Nephron progenitor cell (in vitro differentiated cells): ENCODE results near the gene PCDH19.

Experiments
- DNase-seq: peaks from one replicate; pipeline ENCODE4 v3.0.0; 2021
- H3K27ac Mint-ChIP-seq: 2 replicates; pipeline ENCODE4 v1.8.0; 2021; ENCODE audit warnings: mild to moderate bottlenecking, moderate library complexity, mixed read lengths
- H3K27me3 Mint-ChIP-seq: 2 replicates; pipeline ENCODE4 v1.8.0; 2021; ENCODE audit warnings: mild to moderate bottlenecking, low read depth, mixed read lengths; ENCODE audit not compliant: poor library complexity
- H3K36me3 Mint-ChIP-seq: 2 replicates; pipeline ENCODE4 v1.8.0; 2021; ENCODE audit warnings: low read depth, mixed read lengths
- H3K4me1 Mint-ChIP-seq: 2 replicates; pipeline ENCODE4 v1.8.0; 2021; ENCODE audit warnings: mixed read lengths
- H3K4me3 Mint-ChIP-seq: 2 replicates; pipeline ENCODE4 v1.8.0; 2021; ENCODE audit warnings: mild to moderate bottlenecking, moderate library complexity, mixed read lengths
- H3K9me3 Mint-ChIP-seq: 2 replicates; pipeline ENCODE4 v1.8.0; 2021; ENCODE audit warnings: mild to moderate bottlenecking, moderate library complexity, mixed read lengths
- TF ChIP-seq, protein P1 (sequence below): fragments of 200-600 bp; sonication (generic); IDR thresholded peaks from 2 replicates; pipeline ENCODE4 v1.5.0; 2021; ENCODE audit warnings: antibody characterized with exemption

Gene PCDH19

DNA sequence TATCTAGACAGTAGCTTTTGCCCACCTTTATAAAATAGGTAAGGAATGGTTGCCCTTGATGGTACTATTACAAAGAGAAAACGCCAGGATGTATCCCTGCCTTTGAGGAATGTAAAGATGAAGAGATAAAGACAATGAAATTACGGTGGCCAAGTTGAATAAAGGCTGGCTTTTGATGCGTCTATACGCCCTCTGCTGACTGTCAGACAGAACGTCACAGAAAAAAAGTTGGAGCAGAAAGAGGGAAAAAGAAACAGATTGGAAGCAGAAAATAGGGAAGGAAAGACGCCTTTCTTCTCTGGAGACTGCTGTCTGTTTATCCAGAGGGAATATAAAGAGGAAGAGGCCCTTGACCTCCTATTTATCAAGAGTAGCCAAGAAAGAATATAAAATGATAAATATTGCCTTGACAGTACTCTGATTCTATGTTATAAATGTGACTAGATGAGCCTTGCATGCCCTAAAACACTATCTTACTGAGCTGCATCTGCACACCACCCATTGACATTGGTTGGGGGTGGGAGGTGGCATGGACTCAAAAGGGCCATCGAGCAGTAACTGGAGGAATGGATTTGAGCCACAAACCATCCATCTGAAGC is 30.6 kb downstream of the PCDH19 start:
- H3K27me3 Mint-ChIP-seq = no peaks in the 10 kb centered on the region
- TF ChIP-seq, protein P1, sequence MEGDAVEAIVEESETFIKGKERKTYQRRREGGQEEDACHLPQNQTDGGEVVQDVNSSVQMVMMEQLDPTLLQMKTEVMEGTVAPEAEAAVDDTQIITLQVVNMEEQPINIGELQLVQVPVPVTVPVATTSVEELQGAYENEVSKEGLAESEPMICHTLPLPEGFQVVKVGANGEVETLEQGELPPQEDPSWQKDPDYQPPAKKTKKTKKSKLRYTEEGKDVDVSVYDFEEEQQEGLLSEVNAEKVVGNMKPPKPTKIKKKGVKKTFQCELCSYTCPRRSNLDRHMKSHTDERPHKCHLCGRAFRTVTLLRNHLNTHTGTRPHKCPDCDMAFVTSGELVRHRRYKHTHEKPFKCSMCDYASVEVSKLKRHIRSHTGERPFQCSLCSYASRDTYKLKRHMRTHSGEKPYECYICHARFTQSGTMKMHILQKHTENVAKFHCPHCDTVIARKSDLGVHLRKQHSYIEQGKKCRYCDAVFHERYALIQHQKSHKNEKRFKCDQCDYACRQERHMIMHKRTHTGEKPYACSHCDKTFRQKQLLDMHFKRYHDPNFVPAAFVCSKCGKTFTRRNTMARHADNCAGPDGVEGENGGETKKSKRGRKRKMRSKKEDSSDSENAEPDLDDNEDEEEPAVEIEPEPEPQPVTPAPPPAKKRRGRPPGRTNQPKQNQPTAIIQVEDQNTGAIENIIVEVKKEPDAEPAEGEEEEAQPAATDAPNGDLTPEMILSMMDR = peak; percentile 64
- no peak for DNase-seq
- peak overlapping the region; percentile 7 for H3K27ac Mint-ChIP-seq
- no peaks in the 10 kb centered on the region for H3K9me3 Mint-ChIP-seq
- H3K4me3 Mint-ChIP-seq = peak overlapping the region; percentile 42
- peaks cover 27% of the 10 kb centered on the region for H3K36me3 Mint-ChIP-seq
- H3K4me1 Mint-ChIP-seq = peaks cover 64% of the 10 kb centered on the region

DNA sequence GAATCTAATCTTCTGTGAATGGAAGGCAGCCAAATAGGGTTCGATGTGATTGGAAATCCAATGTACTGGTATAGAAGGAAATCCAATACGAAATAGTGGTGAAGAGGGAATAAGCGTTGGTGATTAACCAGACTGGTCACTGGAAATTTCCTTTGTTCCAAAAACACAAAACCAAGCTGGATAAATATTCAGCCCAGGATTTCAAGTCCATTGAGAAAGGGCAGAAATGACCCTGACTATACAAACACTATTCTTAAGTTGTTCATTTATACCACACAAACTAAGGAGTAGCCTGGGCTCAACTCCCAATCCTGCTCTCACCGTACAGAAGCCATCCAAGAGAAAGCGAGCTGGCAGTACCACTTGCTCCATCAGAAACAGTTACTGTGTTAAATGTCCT is 32.2 kb downstream of the PCDH19 start:
- H3K4me3 Mint-ChIP-seq = no peak overlapping the region
- DNase-seq = no peak
- no peak overlapping the region for H3K27ac Mint-ChIP-seq
- TF ChIP-seq, protein P1 = no peak
- no peaks in the 10 kb centered on the region for H3K27me3 Mint-ChIP-seq
- peaks cover 38% of the 10 kb centered on the region for H3K36me3 Mint-ChIP-seq
- H3K9me3 Mint-ChIP-seq = no peaks in the 10 kb centered on the region
- peaks cover 57% of the 10 kb centered on the region for H3K4me1 Mint-ChIP-seq

DNA sequence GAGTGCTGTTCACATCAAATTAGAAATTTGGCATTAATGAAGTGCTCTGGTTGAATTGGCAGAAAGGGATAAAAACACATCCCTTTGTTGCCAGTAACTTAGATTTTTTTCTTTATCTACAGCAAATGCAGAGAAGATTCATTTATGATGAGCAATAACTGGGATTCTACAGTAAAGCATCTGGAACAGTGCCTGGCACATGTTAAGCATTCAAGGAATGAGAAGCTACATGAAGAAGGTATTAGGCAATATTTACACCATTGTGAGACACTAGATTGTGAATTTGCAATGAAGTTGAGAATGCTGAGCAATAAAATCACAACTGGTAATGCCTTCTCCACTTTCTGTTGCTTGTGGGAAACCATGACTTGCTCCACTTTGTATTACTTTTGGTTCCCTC is 33.5 kb downstream of the PCDH19 start:
- Mint-ChIP-seq H3K4me3 (no peak overlapping the region), H3K36me3 (peaks cover 47% of the 10 kb centered on the region), H3K4me1 (peaks cover 44% of the 10 kb centered on the region), H3K9me3 (no peaks in the 10 kb centered on the region), H3K27ac (no peak overlapping the region), H3K27me3 (no peaks in the 10 kb centered on the region)
- TF ChIP-seq, protein P1 = no peak
- DNase-seq = no peak

DNA sequence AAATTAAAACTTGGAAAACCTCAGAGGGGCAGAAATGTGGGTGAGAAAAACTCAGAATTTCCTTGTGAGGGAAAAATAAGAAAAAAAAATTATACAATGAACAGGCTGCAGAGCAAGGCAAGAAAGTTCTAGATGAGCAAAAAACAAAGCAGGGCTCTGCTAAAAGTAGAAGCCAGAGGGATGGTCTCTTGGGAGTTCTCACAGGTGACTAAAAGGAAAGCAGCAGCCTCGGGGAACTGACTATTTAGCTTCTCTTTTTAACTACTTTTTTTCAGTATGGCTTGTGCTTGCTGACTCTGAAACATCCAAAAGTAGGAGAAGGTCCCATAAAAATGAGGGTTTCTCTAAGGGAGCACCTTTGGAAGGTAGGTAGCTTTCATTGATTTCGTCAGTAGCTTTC is 36.4 kb downstream of the PCDH19 start:
- no peak overlapping the region for H3K4me3 Mint-ChIP-seq
- peaks cover 27% of the 10 kb centered on the region for H3K4me1 Mint-ChIP-seq

DNA sequence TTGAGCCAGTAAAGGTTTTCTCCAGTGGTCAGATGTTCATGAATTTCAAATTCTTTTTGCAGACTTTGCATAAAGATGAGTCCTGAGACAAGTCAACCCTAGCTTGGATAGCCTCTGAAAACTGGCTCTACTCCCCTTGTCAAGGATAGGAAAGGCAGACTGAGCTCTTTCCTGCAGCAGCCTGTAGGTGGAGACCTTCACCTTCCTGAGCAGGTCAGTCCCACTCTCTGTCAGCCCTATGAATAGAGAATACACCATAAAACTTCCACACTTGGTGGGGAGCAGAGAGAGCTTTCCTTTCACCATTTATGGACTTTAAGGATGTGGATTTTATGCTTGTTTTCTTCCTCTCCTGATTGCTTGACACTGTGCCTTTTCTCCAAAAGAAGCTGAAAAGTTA is 41.9 kb downstream of the PCDH19 start:
- TF ChIP-seq, protein P1 = peak; percentile 51
- Mint-ChIP-seq H3K9me3 (no peaks in the 10 kb centered on the region), H3K27ac (peak overlapping the region; percentile 81), H3K4me1 (peaks cover 56% of the 10 kb centered on the region), H3K36me3 (peaks cover 32% of the 10 kb centered on the region), H3K27me3 (no peaks in the 10 kb centered on the region), H3K4me3 (no peak overlapping the region)
- peak; percentile 16 for DNase-seq

More for the DNA sequence above, 36.4 kb downstream of the PCDH19 start:
- no peak overlapping the region for H3K27ac Mint-ChIP-seq
- no peaks in the 10 kb centered on the region for H3K27me3 Mint-ChIP-seq
- TF ChIP-seq, protein P1 = no peak
- peaks cover 57% of the 10 kb centered on the region for H3K36me3 Mint-ChIP-seq
- H3K9me3 Mint-ChIP-seq = no peaks in the 10 kb centered on the region
- DNase-seq = no peak

DNA sequence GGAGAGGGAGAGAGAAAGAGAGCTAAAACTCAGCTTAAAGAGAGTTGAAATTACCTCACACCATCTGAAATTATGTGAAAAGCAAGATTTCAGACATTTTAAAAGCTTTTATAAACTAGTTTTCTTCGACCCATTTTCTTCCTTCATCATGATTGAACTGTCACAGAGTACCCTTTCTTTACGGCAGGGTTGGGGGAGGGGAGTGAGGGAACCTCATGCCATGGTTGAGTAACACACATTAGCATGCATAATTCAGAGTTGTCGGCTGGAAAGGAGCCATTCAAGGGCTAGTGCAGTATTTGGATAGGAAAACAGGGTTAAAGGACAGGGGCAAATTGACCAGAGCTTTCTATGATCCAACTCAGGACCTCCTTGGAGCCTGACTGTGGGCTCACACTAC is 46.2 kb downstream of the PCDH19 start:
- TF ChIP-seq, protein P1 = no peak
- H3K4me1 Mint-ChIP-seq = peaks cover 77% of the 10 kb centered on the region
- H3K27me3 Mint-ChIP-seq = no peaks in the 10 kb centered on the region
- H3K36me3 Mint-ChIP-seq = peaks cover 10% of the 10 kb centered on the region
- peak overlapping the region; percentile 90 for H3K27ac Mint-ChIP-seq
- no peak overlapping the region for H3K4me3 Mint-ChIP-seq
- DNase-seq = peak; percentile 59
- H3K9me3 Mint-ChIP-seq = no peaks in the 10 kb centered on the region
